Adrenal gland (tissue), 5 donors: Measurements from ENCODE around the gene LARP1B.

ENCODE experiments used
- CTCF ChIP-seq, 6 experiments: fragments of 450-650 bp in 4 of 6; fragments of 200-600 bp in 2 of 6; sonication (generic) in 1 of 6; IDR thresholded peaks; 1 replicate in 5 of 6; 2 replicates in 1 of 6; pipeline versions ENCODE4 v1.5.1 to v1.8.0; 2016 to 2021; ENCODE audit warnings: antibody characterized with exemption in 6 of 6, mild to moderate bottlenecking in 2 of 6, moderate library complexity in 1 of 6
- POLR2A ChIP-seq, 2 donors: fragments of 450-650 bp; IDR thresholded peaks; one replicate each; pipeline ENCODE4 v1.6.1; 2017; ENCODE audit warnings: antibody characterized with exemption in 2 of 2, mild to moderate bottlenecking in 2 of 2, moderate library complexity in 1 of 2
- donor health status: DM: no; HTN: no; CAD: no.

GRCh38 chr4:128031756-128032384 lies 29.2 kb upstream of the LARP1B start:
- no peak for TF ChIP-seq CTCF (IDR thresholded peaks at IDR 0.05)
- no peak for TF ChIP-seq POLR2A (IDR thresholded peaks at IDR 0.05)
